EH (cell line): ENCODE results near the gene RDM1.
"Not testable (repeated sequence)": the region's sequence is repeated elsewhere in the genome, so short reads cannot be mapped to it uniquely, and the experiment has no call there.

Source experiments
- DNase-seq: peaks from one replicate; pipeline ENCODE4 v3.0.0-alpha.2; 2015; ENCODE audit warnings: low read depth

RDM1 gene

DNA sequence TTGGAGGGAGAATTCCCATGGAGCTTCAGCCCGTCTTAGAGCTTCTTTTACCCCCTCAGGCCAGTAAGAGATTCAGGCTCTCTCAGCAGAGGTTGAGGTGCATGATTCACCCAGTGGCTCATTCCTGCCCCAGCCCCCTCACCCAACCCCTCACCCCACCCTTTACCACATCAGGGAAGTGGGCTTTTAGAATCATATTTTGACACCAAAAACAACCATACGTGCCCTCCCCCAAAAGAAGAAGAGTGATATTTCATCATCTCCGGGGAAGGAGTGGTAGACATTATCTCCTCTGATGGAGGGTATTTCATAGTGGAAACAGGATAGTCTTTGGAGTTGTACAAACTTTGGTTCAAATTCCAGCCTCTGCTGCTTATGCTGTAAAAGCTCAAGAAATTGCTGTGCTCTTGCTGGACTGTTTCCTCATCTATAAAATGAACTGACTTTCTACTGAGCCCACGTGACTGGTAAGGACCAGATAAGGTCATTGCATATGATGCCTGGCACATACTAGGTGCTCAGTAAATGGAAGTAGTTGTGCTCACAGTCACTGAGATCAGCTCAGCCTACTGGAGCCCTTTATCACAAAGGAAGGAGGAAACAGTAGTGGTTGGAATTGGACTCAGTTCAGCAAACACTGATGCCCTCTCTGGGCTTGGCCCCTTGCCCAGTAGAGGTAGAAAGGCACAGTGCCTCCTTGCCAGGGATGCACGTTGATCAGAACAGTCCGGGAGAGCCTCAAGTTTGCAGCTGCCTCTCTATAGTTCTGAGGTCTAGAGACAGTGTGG is 32.1 kb downstream of the RDM1 start:
- no peak for DNase-seq

- not testable (repeated sequence) for DNase-seq
Measured at GRCh38 chr17:35897772-35898171, 32.8 kb downstream of the RDM1 start.

GRCh38 chr17:35895636-35896587 is 34.7 kb downstream of the RDM1 start:
- DNase-seq, result peak; percentile 41

DNA sequence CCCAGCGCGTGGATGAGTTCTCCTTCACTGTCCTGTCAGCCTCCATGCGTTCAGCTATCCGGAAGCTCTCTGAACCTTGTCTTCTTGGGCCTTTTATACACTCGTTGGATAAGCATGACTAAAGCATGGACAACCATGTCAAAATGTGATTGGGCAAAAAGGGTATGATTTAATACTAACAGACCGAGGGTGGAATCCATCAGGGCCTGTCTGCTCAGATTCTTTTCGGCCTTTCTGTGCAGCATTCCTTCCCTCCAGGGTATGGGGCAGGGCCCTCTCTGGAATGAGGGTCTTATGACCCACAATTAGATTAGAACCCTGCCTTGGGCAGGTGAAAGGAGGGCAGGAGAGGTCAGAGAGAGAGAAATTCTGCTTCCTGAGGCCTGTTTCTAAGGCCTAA is 36.4 kb downstream of the RDM1 start:
- no peak for DNase-seq

DNA sequence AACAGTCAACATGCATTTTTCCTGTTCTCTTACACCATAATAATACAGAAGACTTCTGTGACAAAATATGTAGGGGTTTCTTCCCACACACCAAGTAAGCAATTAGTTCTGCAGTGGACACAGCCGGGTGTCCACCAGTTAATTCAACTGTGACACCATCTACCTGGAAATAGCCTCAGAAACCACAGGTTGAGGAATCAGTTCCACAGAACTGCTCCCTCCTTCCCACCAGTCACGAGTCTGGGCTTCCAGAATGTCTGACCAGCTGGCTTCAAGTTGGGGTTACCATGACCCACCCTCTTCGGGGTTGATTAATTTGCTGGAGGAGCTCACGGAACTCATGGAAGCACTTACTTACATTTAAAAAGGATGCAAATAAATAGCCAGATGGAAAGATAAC is 36.8 kb downstream of the RDM1 start:
- DNase-seq, result no peak

DNA sequence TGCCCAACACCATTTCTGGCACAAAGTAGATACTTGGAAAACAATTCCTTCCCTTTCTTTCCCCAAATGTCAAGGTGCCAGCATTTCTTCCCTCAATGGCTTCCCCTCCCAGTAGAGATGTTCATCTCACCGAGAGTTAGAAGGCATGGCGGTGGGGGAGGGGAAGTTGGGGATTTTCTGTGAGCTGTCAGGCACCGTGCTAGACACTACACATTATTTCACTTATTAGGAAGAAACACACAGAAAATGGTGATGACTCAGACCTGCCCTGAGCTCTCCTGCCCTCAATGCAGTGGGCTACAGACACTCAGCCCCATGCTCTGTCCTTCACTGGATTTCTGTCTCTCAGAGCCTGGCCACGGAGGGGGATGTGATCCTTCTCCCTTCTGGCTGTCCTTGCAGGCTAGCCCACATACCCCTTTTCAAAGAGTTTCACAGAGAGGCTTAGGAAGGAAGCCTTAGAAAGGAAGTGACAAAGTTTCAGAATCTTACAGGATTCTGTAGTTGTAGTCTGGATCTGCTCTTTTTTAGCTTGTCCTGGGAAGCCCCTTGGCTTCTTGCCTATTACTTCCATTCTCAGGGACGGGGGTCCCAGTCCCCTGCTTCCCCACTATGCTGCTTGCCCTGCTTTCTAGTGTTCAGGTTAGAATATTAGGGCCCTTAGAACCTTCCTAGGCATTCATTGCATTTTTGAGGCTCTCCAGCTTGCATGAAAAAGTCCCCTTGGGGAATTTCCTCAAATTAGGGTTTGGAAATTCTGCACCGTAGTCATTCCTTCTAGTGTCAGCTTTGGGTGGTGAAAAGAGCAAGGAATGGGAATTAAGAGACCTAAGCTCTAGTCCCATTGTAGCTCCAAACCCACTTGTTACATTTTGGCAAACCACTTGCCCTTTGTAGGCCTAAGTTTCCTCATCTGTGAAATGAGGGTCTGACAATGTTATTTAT is 38.2 kb downstream of the RDM1 start:
- peak; percentile 40 for DNase-seq

DNA sequence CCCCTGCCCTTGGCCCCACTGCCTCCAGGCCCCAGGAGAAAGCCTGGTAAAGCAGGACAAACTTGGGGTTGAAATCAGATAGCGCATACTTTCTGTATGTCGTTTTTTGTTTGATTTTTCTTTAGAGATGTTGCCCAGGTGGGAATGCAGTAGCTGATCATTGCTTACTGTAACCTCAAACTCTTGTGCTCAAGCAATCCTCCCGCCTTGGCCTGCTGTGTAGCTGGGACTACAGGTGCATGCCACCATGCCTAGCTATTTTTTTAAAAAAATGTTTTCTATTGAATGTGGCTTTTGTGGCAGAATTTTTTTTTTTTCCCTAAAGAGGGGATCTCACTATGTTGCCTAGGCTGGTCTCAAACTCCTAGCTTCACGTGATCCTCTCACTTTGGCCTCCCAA is 39.3 kb downstream of the RDM1 start:
- DNase-seq, result no peak

GRCh38 chr17:35890774-35891155 is 39.8 kb downstream of the RDM1 start:
- DNase-seq, result no peak

DNA sequence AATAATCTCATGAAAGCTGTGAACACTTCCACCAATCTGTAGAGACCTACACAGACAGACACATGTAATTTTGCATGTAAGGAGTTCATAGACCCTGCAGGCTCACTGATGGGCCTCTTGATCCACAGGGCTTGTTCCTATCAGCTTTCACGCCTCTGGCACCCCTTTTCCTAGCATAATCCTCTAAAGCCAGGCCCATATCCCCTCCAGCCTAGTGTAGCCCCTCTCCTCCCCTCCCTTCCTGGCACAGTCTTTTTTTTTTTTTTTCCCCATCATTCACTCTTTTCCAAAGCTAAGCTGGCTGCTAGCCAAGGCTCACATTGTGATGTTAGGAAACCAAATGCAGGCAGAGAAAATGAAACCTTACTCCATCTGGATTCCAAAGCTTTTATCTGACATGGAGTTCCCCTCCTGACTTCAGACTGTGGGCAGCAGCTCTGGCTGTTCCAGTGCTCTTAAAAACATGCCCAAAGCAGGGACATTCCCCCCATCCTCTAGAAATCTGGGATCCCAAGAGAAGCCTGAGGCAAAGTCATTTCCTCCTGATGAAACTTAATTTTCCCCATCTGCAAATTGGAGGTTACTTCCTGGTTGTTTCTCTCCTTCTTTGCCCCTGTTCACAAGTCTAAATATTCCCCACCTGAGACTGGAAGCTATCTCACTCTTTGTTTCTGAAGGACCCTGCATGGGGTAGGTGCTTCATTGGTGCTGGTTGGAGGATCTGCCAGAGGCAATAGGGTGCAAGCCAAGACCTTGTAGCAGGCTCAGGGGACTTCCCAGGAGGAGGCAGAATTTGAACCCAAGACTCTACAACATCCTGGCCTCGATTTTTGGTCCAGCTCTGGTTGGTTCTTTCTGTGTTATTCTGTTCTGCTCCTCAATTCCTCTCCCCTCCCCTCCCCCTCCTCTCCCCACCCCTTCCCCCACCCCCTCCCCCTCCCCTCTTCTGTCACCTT is 40.5 kb downstream of the RDM1 start:
- peak; percentile 67 for DNase-seq

GRCh38 chr17:35889241-35889640 is 41.3 kb downstream of the RDM1 start:
- DNase-seq, result no peak

DNA sequence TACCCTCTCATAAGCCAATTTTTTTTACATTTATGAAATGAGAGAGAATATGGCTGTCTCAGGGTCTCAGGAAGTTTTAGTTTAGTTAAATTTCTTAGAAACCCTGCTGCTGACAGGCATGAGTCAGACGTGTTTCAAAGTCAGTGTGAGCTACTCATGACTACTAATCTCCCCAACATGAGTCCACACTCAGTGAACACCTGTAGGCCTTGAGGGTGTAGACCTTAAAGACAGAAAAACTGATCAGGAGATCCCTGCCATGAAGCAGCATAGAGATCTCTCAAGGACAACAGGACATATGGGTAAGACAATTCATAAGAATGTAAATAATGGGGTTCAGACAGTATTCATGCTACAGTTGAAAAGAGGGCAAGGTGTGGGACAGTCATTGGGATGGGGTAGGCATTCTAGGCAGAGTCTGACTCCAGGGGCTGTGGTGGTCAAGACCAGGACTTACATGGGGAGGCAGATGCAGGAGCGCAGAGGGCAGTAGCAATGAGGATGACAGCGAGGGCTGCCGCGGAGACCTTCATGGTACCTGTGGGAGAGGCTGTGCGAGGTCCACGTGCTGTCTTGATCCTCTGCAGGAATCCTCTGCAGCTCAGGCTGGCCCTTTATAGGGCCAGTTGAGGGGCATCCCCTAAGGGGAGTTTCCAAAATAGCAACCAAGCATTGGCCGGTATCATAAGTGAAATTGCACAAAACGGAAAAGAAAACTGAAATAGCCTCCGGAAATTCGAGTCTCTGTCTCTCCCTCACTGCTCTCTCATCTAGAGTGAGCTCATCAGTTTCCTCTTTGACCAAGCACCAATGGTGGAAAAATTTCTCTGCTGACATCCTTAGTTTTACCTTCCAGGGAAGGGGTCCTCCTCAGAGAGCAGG is 50.6 kb downstream of the RDM1 start, which contains the start of gene CCL5:
TSS of gene CCL5 (minus strand) at position 588 of the 882 bp plus-strand sequence.
- no peak for DNase-seq

- DNase-seq, result no peak
Measured at GRCh38 chr17:35878361-35878760, 52.2 kb downstream of the RDM1 start.

DNA sequence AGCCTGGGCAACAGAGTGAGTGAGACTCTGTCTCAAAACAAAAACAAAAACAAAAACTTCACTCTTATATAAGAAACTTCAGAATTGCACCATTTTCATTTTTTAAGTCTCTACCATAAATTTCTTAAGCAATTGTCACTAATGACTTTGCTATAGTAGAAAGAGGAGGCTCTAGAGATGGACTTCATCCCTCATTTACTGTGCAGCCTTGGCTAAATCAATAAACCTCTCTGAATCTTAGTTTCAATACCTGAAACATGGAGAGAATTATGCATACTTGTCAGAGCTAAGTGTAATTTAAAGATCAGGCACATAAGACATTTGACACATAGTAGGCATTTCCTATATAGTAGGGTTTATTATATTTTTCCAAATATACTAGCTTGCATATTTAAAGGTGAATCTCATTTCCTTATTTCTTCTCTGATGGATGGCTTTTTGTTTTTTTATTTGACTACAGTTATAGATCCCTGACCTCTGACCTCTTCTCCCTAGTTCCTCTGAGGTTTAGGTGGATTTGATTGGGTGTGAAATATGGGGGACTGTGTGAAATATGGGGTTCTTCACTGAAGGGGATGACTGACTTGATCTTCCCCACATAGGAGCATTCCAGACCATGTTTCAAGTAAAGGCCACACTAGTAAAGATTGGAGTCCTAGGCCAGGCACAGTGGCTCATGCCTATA is 53.1 kb downstream of the RDM1 start:
- DNase-seq, result no peak

DNA sequence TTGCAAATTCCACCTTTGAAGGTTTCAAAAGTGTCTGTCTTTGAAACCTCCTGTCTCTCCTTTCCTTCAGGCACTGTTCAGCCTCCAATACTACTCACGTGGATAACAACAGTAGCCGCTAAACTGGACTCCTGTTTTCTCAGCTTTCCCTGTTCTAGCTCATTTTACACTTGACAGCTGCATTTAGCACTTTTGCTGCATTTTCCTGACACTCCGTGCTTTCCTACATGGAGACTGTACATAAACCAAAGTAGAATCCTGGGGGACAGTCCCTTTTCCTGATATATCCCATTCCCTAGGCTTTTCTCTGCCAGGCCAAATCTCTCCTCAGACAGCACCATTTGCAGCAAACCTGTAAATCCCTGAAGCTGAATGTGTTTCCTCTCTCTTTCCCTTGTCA is 54.0 kb downstream of the RDM1 start:
- no peak for DNase-seq

- no peak for DNase-seq
Measured at GRCh38 chr17:35875800-35876139, 54.8 kb downstream of the RDM1 start.

DNA sequence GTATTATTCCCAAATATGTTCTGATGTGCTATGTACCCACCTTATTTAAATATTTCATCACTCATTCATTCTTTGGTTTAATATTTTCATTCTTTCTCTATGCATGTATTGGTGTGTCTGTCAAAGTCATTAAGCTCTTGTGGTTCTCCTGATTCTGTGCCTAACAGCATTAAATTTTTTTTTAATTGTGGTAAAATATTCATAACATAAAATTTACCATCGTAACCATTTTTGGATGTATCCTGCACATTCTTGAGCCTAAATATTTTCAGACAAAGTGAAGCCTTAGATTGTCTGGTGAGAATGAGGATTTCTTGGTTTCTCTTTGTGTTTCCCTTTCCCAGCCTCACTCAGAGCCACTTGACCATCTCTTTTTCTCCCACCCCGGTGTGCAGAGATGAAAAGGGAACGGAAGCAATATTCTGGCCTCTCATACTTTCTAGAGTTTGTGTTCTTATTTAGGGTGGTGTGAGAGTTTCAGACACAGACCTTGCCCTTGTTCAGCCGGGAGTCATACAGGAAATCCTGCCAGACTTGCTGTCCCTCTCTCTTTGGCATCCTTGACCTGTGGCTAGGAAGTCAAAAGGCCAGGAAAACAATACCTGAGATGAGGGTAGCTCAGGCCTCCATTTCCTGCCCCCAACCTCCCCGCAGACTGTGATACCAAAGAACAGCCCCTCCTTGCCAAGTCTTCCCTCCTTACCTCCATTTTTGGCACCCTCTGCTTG is 55.3 kb downstream of the RDM1 start:
- no peak for DNase-seq

GRCh38 chr17:35872196-35872980 is 58.2 kb downstream of the RDM1 start:
- no peak for DNase-seq
